HepG2 (cell line): ENCODE data around the gene TREH. TPM values are rescaled to one million over a fixed set of nuclear protein-coding genes. Genes with fewer than 3 reads are reported as not detected.

Experiments
- EEA1 ChIP-seq: sonication (generic); formaldehyde crosslinking; IDR thresholded peaks from 2 replicates; pipeline ENCODE4 v1.5.1; 2020; ENCODE audit warnings: mild to moderate bottlenecking, missing genetic modification reagents, borderline replicate concordance
- ETS1 ChIP-seq: sonication (generic); formaldehyde crosslinking; IDR thresholded peaks from 2 replicates; pipeline ENCODE4 v1.4.0; 2020; ENCODE audit warnings: missing genetic modification reagents
- FOXO4 ChIP-seq: sonication (generic); formaldehyde crosslinking; conservative IDR thresholded peaks from 2 replicates; pipeline ENCODE4 v1.8.1; 2023; ENCODE audit warnings: missing genetic modification reagents
- HMGXB4 ChIP-seq, 2 experiments: sonication (generic) in 1 of 2; formaldehyde crosslinking in 1 of 2; IDR thresholded peaks; 2 replicates each; pipeline versions ENCODE4 v1.4.0 to v1.6.1; 2018 to 2020; ENCODE audit warnings: missing genetic modification reagents in 2 of 2, borderline replicate concordance in 1 of 2, low read depth in 1 of 2, mild to moderate bottlenecking in 1 of 2, missing biosample characterization in 1 of 2
- IKZF5 ChIP-seq: IDR thresholded peaks from 2 replicates; pipeline ENCODE4 v1.6.1; 2018; ENCODE audit warnings: missing genetic modification reagents, mild to moderate bottlenecking, missing compliant biosample characterization
- MBD4 ChIP-seq: IDR thresholded peaks from 2 replicates; pipeline ENCODE4 v1.6.1; 2012; ENCODE audit warnings: low read length, inconsistent platforms, borderline replicate concordance
- MXD1 ChIP-seq: sonication (generic); formaldehyde crosslinking; IDR thresholded peaks from 2 replicates; pipeline ENCODE4 v1.4.0; 2020; ENCODE audit warnings: mild to moderate bottlenecking, missing genetic modification reagents
- NAIF1 ChIP-seq: sonication (generic); formaldehyde crosslinking; IDR thresholded peaks from 2 replicates; pipeline ENCODE4 v1.5.0; 2020; ENCODE audit warnings: mild to moderate bottlenecking, missing genetic modification reagents, borderline replicate concordance
- ONECUT2 ChIP-seq: sonication (generic); formaldehyde crosslinking; IDR thresholded peaks from 2 replicates; pipeline ENCODE4 v1.4.0; 2020; ENCODE audit warnings: missing genetic modification reagents
- PRDM15 ChIP-seq: sonication (generic); formaldehyde crosslinking; IDR thresholded peaks from 2 replicates; pipeline ENCODE4 v1.4.0; 2020; ENCODE audit warnings: missing genetic modification reagents
- PRMT3 ChIP-seq: sonication (generic); formaldehyde crosslinking; IDR thresholded peaks from 2 replicates; pipeline ENCODE4 v1.8.1; 2022; ENCODE audit warnings: low read depth, mild to moderate bottlenecking, moderate library complexity, missing genetic modification reagents, borderline replicate concordance
- SIN3B ChIP-seq: fragments of 150-350 bp; IDR thresholded peaks from 2 replicates; pipeline ENCODE4 v1.6.1; 2014; ENCODE audit warnings: low read length
- ZMYM3 ChIP-seq: sonication (generic); formaldehyde crosslinking; IDR thresholded peaks from 2 replicates; pipeline ENCODE4 v1.5.1; 2020; ENCODE audit warnings: mild to moderate bottlenecking, missing genetic modification reagents
- ZNF17 ChIP-seq: sonication (generic); formaldehyde crosslinking; IDR thresholded peaks from 2 replicates; pipeline ENCODE4 v1.5.0; 2020; ENCODE audit warnings: mild to moderate bottlenecking, missing genetic modification reagents
- ZNF558 ChIP-seq: sonication (generic); formaldehyde crosslinking; IDR thresholded peaks from 2 replicates; pipeline ENCODE4 v1.9.0; 2022; ENCODE audit warnings: mild to moderate bottlenecking, missing genetic modification reagents, borderline replicate concordance
- ZNF7 ChIP-seq: IDR thresholded peaks from 2 replicates; pipeline ENCODE4 v1.6.1; 2016; ENCODE audit warnings: missing biosample characterization, missing genetic modification reagents
- ZNF776 ChIP-seq: sonication (generic); formaldehyde crosslinking; IDR thresholded peaks from 2 replicates; pipeline ENCODE4 v1.4.0; 2020; ENCODE audit warnings: mild to moderate bottlenecking, missing genetic modification reagents
- ZNF891 ChIP-seq: sonication (generic); formaldehyde crosslinking; IDR thresholded peaks from 2 replicates; pipeline ENCODE4 v1.5.0; 2020; ENCODE audit warnings: mild to moderate bottlenecking, missing genetic modification reagents
- polyA plus RNA-seq, 8 experiments: library from polyadenylated mRNA; depleted of rRNA in 3 of 8; stranded (reverse) in 7 of 8; unstranded in 1 of 8; fragments of >200 nt; fragmentation: Illumina TruSeq in 4 of 8; extraction: Trizol in 4 of 8; gene quantifications; 2 replicates each; pipeline versions ENCODE4 v1.2.1 to v1.2.3, GENCODE V29; 2011 to 2016; ENCODE audit warnings: low read depth in 4 of 8, missing spikeins in 1 of 8, mixed read lengths in 1 of 8; ENCODE audit not compliant: insufficient read depth in 1 of 8
- total RNA-seq, 5 experiments: library from RNA; depleted of rRNA; stranded (reverse); fragments of >200 nt; fragmentation: Illumina TruSeq; extraction: Trizol; gene quantifications; 2 replicates each; pipeline ENCODE4 v1.2.3, GENCODE V29; 2016; ENCODE audit warnings: low read depth in 1 of 5

Gene TREH
- total and polyA plus RNA-seq, 2 of the 13 experiments (the other 11 are each of a cell fraction or from before 2014, with no cell fraction given) = 0.53 to 0.86 TPM

GRCh38 chr11:118689852-118690552 lies 10.6 kb upstream of the TREH start (continued):
- no peak for TF ChIP-seq FOXO4 (CRISPR knock-in tag)
- TF ChIP-seq ZMYM3 (CRISPR knock-in tag) = peak; percentile 51; the same call in 1 of the 2 replicates
- no peak for TF ChIP-seq ZNF17 (CRISPR knock-in tag)
- TF ChIP-seq ZNF776 (CRISPR knock-in tag) = no peak; the same call in 1 of the 2 replicates
- TF ChIP-seq PRDM15 (CRISPR knock-in tag) = no peak
- TF ChIP-seq ONECUT2 (CRISPR knock-in tag) = no peak
- no peak for TF ChIP-seq MBD4
- peak; percentile 85; the same call in 1 of the 2 replicates for TF ChIP-seq ZNF891 (CRISPR knock-in tag)
- TF ChIP-seq EEA1 = no peak
- TF ChIP-seq HMGXB4 (CRISPR knock-in tag; IDR thresholded peaks at IDR 0.05; ENCODE audit: borderline replicate concordance in 1 of 2, low read depth in 1 of 2) = peak; percentile 97 to 98; a peak in 3 of 4 replicates
- TF ChIP-seq ETS1 (CRISPR knock-in tag) = no peak
- no peak for TF ChIP-seq MXD1 (CRISPR knock-in tag)
- TF ChIP-seq ZNF7 (CRISPR knock-in tag) = no peak
- no peak for TF ChIP-seq SIN3B
- TF ChIP-seq ZNF558 = peak; percentile 50; the same call in 1 of the 2 replicates
- TF ChIP-seq NAIF1 (CRISPR knock-in tag) = peak; percentile 44; the same call in 1 of the 2 replicates
- no peak for TF ChIP-seq PRMT3
- 0 out of 2 replicates have a peak, but pooled peaks have one; percentile 19 for TF ChIP-seq IKZF5 (CRISPR knock-in tag)
